ENCODE measurements around the gene SPRR1B.
"Not testable (repeated sequence)": the region's sequence is repeated elsewhere in the genome, so short reads cannot be mapped to it uniquely, and the experiment has no call there.

Gene SPRR1B

DNA sequence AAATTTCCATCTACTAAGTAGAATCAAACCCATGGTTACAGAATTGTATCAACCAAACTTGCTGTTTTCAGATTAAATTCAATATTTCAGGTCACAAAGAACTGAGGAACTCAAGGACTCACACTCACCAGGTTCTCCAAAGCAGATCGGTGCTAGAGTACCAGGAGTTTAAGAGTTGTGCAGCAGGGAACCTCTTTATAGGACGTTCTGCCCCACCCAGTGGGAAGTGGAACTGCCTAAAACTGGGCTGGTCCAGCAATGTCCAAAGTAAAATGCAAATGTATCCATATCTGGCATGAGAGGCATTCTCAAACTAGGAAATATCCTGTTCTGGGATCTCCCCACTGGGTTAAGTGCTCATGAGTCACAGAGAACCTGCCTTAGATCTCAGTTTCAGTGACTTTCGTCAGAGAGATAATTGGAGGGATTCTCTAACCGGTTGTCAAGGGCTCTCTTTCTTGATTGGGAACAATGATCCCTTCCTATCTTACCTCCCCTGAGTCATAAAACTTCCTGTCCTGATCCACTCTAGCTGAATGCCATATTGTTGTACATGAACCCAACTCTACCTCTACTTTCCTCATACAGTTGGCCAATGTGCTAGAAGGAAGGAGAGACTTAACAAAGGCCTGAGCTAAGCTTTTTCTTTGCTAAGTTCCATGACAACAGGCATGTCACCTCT lies 10.1 kb downstream of the SPRR1B start, which contains the start of gene SPRR2D:
TSS of gene SPRR2D (minus strand) at position 171 of the 682 bp plus-strand sequence. CDS start 774 bp downstream, outside the sequence.
- DNase-seq (ENCODE audit: low read depth), result no peak

DNA sequence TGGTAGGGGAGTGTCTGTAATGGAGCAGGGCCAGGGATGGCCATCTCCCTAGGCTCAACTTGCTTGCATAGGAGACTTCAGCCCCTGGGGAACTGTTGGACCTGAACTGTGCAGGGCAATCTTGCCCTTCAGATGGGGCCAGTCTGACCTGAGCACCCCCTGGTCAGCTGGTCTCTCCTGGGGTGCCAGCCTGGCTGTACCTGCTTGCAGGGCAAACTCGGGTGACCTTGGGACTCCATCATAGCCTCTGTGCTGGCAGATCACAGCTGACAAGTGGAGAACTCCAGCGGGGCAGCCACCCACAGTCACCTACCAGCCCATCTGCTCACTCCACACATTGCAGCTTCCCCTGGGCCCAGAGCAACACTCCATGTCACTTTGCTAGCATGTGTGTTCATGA lies 18.2 kb downstream of the SPRR1B start:
- DNase-seq (ENCODE audit: low read depth), result no peak

DNA sequence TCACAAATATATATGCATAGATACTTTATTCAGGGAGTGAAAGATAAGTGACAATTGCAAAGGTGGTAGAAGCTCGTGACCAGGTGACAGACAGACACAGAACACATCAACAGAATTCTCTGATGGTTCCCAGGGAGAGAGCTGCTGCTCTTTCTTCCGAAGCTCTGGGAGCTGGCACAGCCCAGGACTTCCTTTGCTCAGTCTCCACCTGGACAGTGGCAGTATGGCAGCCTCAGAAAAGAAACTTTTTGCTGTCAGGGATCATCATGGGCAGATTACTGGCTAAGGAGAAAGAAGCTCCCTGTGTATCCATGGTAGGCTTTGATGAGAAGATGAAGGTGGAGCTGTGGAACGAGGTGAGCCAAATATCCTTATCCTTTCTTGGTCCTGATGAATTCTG lies 25.1 kb downstream of the SPRR1B start:
- DNase-seq (ENCODE audit: low read depth), result not testable (repeated sequence)

DNA sequence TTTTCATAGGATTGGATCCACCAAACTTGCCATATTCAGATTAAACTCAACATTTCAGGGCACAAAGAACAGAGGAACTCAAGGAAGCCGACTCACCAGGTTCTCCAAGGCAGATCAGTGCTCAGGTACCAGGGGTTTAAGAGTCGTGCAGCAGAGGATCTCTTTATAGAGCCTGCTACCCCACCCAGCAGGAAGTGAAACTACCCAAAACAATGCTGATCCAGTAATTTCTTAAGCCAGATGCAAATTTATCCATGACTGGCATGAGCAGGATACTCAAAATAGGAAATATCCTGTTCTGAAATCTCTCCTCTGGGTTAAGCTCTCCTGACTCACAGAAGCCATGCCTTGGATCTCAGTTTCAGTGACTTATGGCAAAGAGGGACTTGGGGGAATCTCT lies 26.4 kb downstream of the SPRR1B start, which contains the start of gene SPRR2A:
TSS of gene SPRR2A (minus strand) at position 138 of the 400 bp plus-strand sequence. CDS start 777 bp downstream, outside the sequence.
- no peak for DNase-seq (ENCODE audit: low read depth)

DNA sequence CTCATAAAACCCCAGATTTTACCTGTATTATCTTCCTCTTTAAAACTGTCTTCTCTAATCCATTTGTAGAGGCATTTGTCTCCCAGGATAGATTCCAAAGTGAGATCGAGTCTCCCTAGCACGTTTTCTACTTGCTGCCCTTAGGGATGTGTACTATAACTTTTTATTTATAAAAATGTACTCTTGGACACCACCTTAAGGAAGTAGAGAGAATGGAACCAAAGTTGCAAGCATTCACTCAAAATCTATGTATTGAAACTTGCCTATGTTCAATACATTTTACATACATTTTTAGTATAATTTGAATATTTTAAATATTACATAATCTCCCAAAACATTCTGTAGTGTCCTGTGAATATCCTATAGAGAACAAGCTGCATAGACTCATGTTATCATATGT lies 27.2 kb downstream of the SPRR1B start:
- DNase-seq (ENCODE audit: low read depth), result no peak

DNA sequence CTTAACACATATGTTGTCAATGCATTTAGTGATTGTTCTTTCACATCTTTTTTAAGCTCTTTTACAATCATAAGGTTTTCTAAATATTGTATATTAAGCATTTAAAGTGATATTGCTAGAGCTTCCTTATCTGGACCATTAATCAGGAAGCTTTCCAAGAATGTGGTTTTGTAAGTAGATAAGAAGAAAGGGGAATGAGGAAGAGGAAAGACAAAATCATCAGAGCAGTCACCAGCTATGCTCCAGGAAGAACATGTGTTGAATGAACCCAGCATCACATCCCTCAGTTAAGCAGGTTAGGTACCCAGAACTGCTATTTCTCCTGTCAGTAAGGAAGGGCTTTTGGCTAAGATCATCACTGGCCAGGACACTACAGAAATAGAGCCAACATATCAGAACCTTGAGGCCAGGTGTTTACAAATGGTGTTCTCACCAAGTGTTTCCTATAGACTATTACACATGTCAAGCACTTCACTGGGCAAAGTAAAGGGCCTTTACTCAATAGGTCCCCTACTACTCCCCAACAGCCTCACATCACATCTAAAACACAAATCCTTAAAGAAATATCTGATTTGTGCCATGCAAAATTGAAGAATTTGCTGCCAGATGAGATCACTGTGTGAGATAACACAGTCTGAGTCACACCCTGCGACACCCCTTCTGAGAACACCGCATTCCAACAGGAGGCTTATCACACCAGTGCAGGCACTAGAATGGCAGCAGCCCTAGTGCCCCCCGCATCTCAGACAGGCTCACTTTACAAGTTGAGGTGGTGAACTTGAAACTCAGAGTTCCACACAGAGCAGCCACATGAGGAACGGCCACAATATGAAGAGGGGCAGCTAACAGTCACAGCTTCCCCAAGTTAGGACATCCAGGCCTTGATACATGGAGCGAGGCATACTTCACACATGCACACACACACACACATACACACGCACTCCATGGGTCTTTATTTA lies 28.1 kb downstream of the SPRR1B start:
- no peak for DNase-seq (ENCODE audit: low read depth)

DNA sequence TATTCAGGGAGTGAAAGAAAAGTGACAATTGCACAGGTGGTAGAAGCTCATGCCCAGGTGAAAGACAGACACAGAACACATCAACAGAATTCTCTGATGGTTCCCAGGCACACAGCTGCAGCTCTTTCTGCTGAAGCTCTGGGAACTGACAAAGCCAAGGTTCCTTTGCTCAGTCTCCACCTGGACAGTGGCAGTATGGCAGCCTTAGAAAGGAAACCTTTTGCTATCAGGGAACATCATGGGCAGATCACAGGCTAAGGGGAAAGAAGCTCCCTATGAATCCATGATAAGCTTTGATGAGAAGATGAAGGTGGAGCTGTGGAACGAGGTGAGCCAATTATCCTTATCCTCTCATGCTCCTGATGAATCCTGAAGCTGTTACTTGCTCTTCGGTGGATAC lies 39.2 kb downstream of the SPRR1B start:
- no peak for DNase-seq (ENCODE audit: low read depth)

DNA sequence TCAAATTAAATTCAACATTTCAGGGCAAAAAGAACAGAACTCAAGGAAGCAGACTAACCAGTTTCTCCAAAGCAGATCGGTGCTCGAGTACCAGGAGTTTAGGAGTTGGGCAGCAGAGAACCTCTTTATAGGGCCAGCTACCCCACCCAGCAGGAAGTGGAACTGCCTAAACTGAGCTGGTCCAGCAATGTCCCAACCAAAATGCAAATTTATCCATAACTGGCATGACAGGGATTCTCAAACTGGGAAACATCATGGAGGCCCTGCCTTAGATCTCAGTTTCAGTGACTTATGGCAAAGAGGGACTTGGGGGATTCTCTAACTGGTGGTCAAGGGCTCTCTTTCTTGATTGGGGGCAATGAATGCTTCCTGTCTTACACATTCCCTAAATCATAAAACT lies 40.5 kb downstream of the SPRR1B start, which contains the start of gene SPRR2B:
TSS of gene SPRR2B (minus strand) at position 101 of the 400 bp plus-strand sequence. CDS start 772 bp downstream, outside the sequence.
- no peak for DNase-seq (ENCODE audit: low read depth)

DNA sequence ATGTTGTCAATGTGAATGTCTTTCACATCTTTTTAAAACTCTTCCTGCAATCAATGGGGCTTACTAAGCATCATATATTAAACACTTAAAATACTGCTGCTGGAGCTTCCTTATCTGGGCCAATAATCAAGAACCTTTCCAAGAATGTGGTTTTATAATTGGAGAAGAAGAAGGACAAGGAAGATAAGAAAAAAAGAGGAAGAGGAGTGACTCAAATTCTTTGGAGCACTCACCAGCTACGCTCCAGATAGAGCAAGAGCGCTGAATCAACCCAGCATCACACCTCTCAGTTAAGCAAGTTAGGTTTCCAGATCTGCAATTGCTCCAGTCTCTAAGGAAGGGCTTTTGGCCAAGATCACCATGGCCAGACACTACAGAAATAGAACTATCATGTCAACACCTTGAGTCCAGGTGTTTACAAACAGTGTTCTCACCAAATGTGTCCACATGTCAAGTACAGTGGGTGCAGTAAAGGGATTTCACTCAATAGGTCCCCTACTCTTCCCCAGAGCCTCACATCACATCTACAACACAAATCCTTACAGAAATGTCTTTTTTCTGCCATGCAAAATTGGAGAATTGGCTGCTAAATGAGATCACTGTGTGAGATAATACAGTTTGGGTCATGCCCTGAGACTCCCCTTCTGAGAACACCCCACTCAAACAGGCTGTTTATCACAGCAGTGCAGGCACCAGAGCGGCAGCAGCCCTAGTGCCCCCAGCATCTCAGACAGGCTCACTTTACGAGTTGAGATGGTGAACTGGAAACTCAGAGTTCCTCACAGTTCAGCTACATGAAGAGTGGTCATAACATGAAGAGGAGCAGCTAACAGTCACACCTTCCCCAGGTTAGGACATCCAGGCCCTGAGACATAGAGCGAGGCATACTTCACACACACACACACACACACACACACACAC lies 42.1 kb downstream of the SPRR1B start:
- no peak for DNase-seq (ENCODE audit: low read depth)

DNA sequence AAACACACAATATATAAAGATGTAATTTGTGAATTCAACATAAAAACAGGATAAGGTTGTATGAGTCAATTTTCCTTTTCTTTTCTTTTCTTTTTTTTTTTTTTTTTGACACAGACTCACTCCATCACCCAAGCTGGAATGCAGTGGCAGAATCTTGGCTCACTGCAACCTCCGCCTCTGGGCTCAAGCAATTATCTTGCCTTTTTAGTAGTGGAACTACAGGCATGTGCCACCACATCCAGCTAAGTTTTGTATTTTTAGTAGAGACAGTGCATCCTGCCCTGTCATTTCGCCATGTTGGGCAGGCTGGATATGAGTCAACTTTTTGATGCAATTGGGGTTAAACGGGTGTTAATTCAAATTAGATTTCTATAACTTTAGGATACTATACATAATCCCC lies 50.7 kb downstream of the SPRR1B start:
- no peak for DNase-seq (ENCODE audit: low read depth)

Data from stimulated activated CD8-positive, alpha-beta memory T cell treated with anti-CD3 and anti-CD28 coated beads, Interleukin-15, amount 100 ng/mL, for 1 hour (primary cell).